Measurements from ENCODE around the gene SYNE4.
"Not testable (repeated sequence)": the region's sequence is repeated elsewhere in the genome, so short reads cannot be mapped to it uniquely, and the experiment has no call there.

The SYNE4 gene

GRCh38 chr19:35958660-35959039 is 50.0 kb downstream of the SYNE4 start:
- DNase-seq (ENCODE audit: low spot score): no peak
- CTCF ChIA-PET: interaction anchor here (0.6 kb wide), 1 partner anchor 266 kb away, joined by 4 read pairs; no protein-coding TSS in a partner anchor
- no peak overlapping the region for H3K27ac ChIP-seq
- POLR2A ChIA-PET (ENCODE audit: low non-redundant PET): no interaction called here
- TF ChIP-seq CTCF (conservative IDR thresholded peaks at IDR 0.05; ENCODE audit: low read depth): no peak

- DNase-seq (ENCODE audit: low spot score); POLR2A ChIA-PET (ENCODE audit: low non-redundant PET); CTCF ChIA-PET; H3K27ac ChIP-seq: not testable (repeated sequence)
These were observed 51.2 kb downstream of the SYNE4 start for GRCh38 chr19:35957411-35957810.

GRCh38 chr19:35955881-35956634 is 52.6 kb downstream of the SYNE4 start:
- no peak for TF ChIP-seq CTCF (conservative IDR thresholded peaks at IDR 0.05; ENCODE audit: low read depth)
- ChIA-PET CTCF (no interaction called here), POLR2A (ENCODE audit: low non-redundant PET) (no interaction called here)
- DNase-seq (ENCODE audit: low spot score): no peak
- H3K27ac ChIP-seq: no peak overlapping the region

All from RWPE1 (cell line).